Liver (tissue), 3 donors: ENCODE data around the gene IRF2BP2.

Source experiments
- HNF4G ChIP-seq: IDR thresholded peaks from 2 replicates; pipeline ENCODE4 v1.6.1; 2016; ENCODE audit warnings: antibody characterized with exemption
- SP1 ChIP-seq: IDR thresholded peaks from 2 replicates; pipeline ENCODE4 v1.6.1; 2018; ENCODE audit warnings: antibody characterized with exemption, mild to moderate bottlenecking
- TAF1 ChIP-seq: conservative IDR thresholded peaks from 2 replicates; pipeline ENCODE4 v1.6.1; 2016; ENCODE audit warnings: antibody characterized with exemption, mild to moderate bottlenecking
- TF ChIP-seq, protein P1 (sequence below): fragments of 150-350 bp; IDR thresholded peaks from 2 replicates; pipeline ENCODE4 v1.5.1; 2017; ENCODE audit warnings: improper control_type of control experiment, low read depth, low read length; ENCODE audit not compliant: missing input control
- TF ChIP-seq, protein P2 (sequence below): IDR thresholded peaks from 2 replicates; pipeline ENCODE4 v1.6.1; 2016; ENCODE audit warnings: antibody characterized with exemption
- donor health status: healthy.
- donor health status: healthy.

DNA sequence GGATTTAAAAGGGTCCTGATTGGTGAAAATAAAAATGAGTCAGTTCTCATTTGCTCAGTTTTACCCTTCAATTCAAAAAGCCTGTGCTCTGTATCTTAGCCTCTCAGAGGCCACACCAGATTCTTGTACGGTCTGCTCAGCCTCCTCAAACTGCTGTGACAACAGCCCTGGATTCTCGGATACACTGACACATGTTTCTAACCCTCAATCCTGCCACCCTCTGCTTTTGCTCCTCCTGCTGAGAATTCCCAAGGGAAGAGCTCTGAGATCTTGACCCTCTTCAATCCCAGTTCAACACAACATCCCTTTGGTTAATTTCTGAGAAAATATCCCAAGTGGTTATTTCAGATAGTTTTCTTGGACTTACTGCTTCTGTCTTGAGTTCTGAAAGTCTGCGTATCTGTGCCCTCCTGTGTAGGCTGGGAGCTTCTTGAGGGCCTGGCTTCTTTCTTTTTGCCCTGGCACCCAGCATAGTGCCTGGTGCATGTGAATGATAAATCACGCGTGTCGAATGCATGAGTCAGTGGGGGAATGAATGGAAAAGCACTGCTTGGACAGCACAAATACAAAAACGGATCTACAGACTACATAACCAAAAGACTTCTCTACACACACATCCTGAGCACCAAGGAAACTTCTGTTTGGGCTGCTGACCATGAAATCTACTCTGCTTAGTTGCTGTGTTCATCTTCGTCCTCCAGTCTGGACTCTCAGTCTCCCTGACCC lies 24.5 kb downstream of the IRF2BP2 start:
- TF ChIP-seq, protein P1, sequence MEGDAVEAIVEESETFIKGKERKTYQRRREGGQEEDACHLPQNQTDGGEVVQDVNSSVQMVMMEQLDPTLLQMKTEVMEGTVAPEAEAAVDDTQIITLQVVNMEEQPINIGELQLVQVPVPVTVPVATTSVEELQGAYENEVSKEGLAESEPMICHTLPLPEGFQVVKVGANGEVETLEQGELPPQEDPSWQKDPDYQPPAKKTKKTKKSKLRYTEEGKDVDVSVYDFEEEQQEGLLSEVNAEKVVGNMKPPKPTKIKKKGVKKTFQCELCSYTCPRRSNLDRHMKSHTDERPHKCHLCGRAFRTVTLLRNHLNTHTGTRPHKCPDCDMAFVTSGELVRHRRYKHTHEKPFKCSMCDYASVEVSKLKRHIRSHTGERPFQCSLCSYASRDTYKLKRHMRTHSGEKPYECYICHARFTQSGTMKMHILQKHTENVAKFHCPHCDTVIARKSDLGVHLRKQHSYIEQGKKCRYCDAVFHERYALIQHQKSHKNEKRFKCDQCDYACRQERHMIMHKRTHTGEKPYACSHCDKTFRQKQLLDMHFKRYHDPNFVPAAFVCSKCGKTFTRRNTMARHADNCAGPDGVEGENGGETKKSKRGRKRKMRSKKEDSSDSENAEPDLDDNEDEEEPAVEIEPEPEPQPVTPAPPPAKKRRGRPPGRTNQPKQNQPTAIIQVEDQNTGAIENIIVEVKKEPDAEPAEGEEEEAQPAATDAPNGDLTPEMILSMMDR: no peak
- TF ChIP-seq, protein P2, sequence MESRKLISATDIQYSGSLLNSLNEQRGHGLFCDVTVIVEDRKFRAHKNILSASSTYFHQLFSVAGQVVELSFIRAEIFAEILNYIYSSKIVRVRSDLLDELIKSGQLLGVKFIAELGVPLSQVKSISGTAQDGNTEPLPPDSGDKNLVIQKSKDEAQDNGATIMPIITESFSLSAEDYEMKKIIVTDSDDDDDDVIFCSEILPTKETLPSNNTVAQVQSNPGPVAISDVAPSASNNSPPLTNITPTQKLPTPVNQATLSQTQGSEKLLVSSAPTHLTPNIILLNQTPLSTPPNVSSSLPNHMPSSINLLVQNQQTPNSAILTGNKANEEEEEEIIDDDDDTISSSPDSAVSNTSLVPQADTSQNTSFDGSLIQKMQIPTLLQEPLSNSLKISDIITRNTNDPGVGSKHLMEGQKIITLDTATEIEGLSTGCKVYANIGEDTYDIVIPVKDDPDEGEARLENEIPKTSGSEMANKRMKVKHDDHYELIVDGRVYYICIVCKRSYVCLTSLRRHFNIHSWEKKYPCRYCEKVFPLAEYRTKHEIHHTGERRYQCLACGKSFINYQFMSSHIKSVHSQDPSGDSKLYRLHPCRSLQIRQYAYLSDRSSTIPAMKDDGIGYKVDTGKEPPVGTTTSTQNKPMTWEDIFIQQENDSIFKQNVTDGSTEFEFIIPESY: no peak
- TF ChIP-seq TAF1 (no peak), SP1 (no peak), HNF4G (no peak)
